NCI-H82 (cell line): ENCODE data around the gene MYOM1.
"Not testable (repeated sequence)": the region's sequence is repeated elsewhere in the genome, so short reads cannot be mapped to it uniquely, and the experiment has no call there.

Source experiments
- DNase-seq: peaks from one replicate; lab custom pipeline; 2025; lab: John Stamatoyannopoulos, UW

Gene MYOM1

GRCh38 chr18:3218819-3219218 is 949 bp downstream of the MYOM1 start:
- DNase-seq: peak; percentile 47

- DNase-seq: peak; percentile 80
Measured at GRCh38 chr18:3217948-3218647, 1.7 kb downstream of the MYOM1 start.

GRCh38 chr18:3216987-3217386 is 2.8 kb downstream of the MYOM1 start:
- no peak for DNase-seq

GRCh38 chr18:3214855-3215637 is 4.7 kb downstream of the MYOM1 start:
- no peak for DNase-seq

- no peak for DNase-seq
Measured at GRCh38 chr18:3213300-3214059, 6.3 kb downstream of the MYOM1 start.

- DNase-seq: no peak
Measured at GRCh38 chr18:3212657-3213056, 7.1 kb downstream of the MYOM1 start.

- DNase-seq: no peak
Measured at GRCh38 chr18:3211236-3211992, 8.4 kb downstream of the MYOM1 start.

GRCh38 chr18:3209859-3210569 is 9.8 kb downstream of the MYOM1 start:
- DNase-seq: no peak

- no peak for DNase-seq
Measured at GRCh38 chr18:3207565-3207964, 12.2 kb downstream of the MYOM1 start.

- no peak for DNase-seq
Measured at GRCh38 chr18:3205239-3205638, 14.5 kb downstream of the MYOM1 start.

- DNase-seq: no peak
Measured at GRCh38 chr18:3199942-3200645, 19.7 kb downstream of the MYOM1 start.

GRCh38 chr18:3198260-3198860 is 21.4 kb downstream of the MYOM1 start:
- DNase-seq: not testable (repeated sequence)

GRCh38 chr18:3194947-3195612 is 24.7 kb downstream of the MYOM1 start:
- no peak for DNase-seq

- DNase-seq: no peak
Measured at GRCh38 chr18:3193331-3193730, 26.4 kb downstream of the MYOM1 start.

- DNase-seq: no peak
Measured at GRCh38 chr18:3192752-3193151, 27.0 kb downstream of the MYOM1 start.

GRCh38 chr18:3192286-3192685 is 27.5 kb downstream of the MYOM1 start:
- DNase-seq: peak; percentile 11

- DNase-seq: no peak
Measured at GRCh38 chr18:3190610-3191009, 29.2 kb downstream of the MYOM1 start.

- no peak for DNase-seq
Measured at GRCh38 chr18:3189884-3190283, 29.9 kb downstream of the MYOM1 start.
